DOHH2 (cell line): ENCODE results near the gene AZGP1.
A peak's percentile ranks its signal among the peaks of the same experiment; 100 is the strongest.
"Not testable (repeated sequence)": the region's sequence is repeated elsewhere in the genome, so short reads cannot be mapped to it uniquely, and the experiment has no call there.

Source experiments
- H3F3A ChIP-seq: fragments of 200-600 bp; sonication (generic), shearing (Covaris generic); 2 replicates; pipeline ENCODE4 v1.6.0; 2016; ENCODE audit warnings: antibody characterized with exemption, mild to moderate bottlenecking; ENCODE audit not compliant: control insufficient read depth, insufficient read depth
- H3K27ac ChIP-seq: fragments of 200-600 bp; sonication (generic); 2 replicates; pipeline ENCODE4 v1.5.1; 2014; ENCODE audit warnings: low read depth, mild to moderate bottlenecking, low read length, moderate library complexity
- H3K27me3 ChIP-seq: fragments of 200-600 bp; sonication (generic); 2 replicates; pipeline ENCODE4 v1.6.1; 2014; ENCODE audit warnings: mild to moderate bottlenecking, low read length, mixed read lengths; ENCODE audit not compliant: control insufficient read depth
- H3K36me3 ChIP-seq: fragments of 200-600 bp; sonication (generic); 2 replicates; pipeline ENCODE4 v1.6.1; 2014; ENCODE audit warnings: mild to moderate bottlenecking, low read length, moderate library complexity, mixed read lengths; ENCODE audit not compliant: control insufficient read depth
- H3K4me1 ChIP-seq: fragments of 200-600 bp; sonication (generic); 2 replicates; pipeline ENCODE4 v1.6.1; 2014; ENCODE audit warnings: mild to moderate bottlenecking, low read length, mixed read lengths; ENCODE audit not compliant: control insufficient read depth
- H3K4me2 ChIP-seq: fragments of 200-600 bp; sonication (generic); 2 replicates; pipeline ENCODE4 v1.6.0; 2014; ENCODE audit warnings: mild to moderate bottlenecking, low read length, moderate library complexity
- H3K4me3 ChIP-seq: fragments of 200-600 bp; sonication (generic); 2 replicates; pipeline ENCODE4 v1.5.1; 2014; ENCODE audit warnings: mild to moderate bottlenecking, low read length, mixed read lengths
- H3K79me2 ChIP-seq: fragments of 200-600 bp; sonication (generic); 2 replicates; pipeline ENCODE4 v1.6.1; 2014; ENCODE audit warnings: mild to moderate bottlenecking, low read length, mixed read lengths; ENCODE audit not compliant: control insufficient read depth
- H3K9me2 ChIP-seq: fragments of 200-600 bp; sonication (generic); replicated peaks from 2 replicates; pipeline ENCODE4 v1.6.1; 2014; ENCODE audit warnings: mild to moderate bottlenecking, low read length, mixed read lengths; ENCODE audit not compliant: control insufficient read depth
- H3K9me3 ChIP-seq: fragments of 200-600 bp; sonication (generic); 2 replicates; pipeline ENCODE4 v1.6.1; 2014; ENCODE audit warnings: antibody characterized with exemption, low read length, mixed read lengths; ENCODE audit not compliant: control insufficient read depth, insufficient read depth
- H4K20me1 ChIP-seq: fragments of 200-600 bp; sonication (generic); 2 replicates; pipeline ENCODE4 v1.6.0; 2014; ENCODE audit warnings: low read depth, mild to moderate bottlenecking, antibody characterized with exemption, low read length, moderate library complexity; ENCODE audit not compliant: control insufficient read depth, insufficient read depth
- EZH2phosphoT487 ChIP-seq: fragments of 200-600 bp; sonication (generic); IDR thresholded peaks from 2 replicates; pipeline ENCODE4 v1.6.1; 2017; ENCODE audit warnings: borderline replicate concordance, mild to moderate bottlenecking, antibody characterized with exemption, low read length, moderate library complexity, mixed read lengths
- TF ChIP-seq, protein P1 (sequence below): fragments of 200-600 bp; sonication (generic); IDR thresholded peaks from one replicate; pipeline ENCODE4 v1.5.1; 2014; ENCODE audit warnings: antibody characterized with exemption, mild to moderate bottlenecking, low read depth, low read length; ENCODE audit not compliant: poor library complexity, severe bottlenecking

Gene AZGP1

DNA sequence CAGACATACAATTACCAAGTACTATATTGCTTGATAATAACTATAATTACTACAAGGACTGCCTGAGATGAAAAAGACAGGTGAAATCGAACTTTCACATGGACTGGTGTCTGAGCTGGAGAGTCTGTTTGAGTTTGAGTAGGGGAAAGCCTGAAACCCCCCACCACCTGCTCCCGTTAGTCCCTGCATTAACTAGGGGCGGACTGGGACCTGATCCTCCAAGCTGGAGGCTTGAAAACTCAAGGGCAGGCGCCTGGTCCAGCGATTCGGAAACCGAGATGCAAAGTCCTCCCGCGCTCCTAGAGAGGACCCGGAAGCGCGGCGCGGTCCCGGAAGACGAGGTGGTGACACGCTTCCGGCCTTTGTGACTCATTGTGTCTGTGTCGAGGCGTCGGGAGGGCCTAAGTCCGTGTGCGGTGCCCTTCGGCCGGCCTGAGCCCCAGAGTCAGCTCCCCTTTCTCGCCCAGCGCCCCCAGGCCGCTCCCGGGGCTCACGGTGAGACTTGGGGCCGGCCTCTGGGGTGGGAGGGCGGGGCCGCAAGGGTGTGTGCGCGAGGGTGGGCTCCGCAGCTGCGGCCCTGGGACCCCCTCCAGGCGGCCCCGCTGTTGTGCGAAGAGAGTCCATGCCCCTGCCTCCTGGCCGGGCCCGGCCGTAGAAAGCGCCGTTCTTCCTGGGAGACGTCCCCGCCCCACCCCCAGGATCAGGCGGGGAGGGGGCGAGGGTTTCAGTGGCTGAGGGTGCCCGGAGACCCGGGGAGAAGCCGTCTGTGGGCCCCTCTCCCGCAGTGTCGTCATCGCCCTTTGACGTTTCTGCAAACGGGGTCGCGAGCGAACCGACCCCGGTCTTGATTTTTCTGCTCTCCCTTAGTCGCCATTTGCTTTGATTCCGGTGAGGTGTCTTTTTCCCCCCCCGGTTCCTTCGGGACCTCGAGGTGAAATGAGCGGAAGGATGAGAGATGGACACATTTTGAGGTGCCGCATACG, 39.7 kb upstream of the AZGP1 start, which contains the start of gene ZKSCAN1:
Gene ZKSCAN1, plus strand, starts transcription at position 365 of the 983 bp plus-strand sequence. CDS start 7,911 bp downstream, outside the sequence.
- H3K9me3 ChIP-seq = no peaks in the 10 kb centered on the region
- TF ChIP-seq, protein P1, sequence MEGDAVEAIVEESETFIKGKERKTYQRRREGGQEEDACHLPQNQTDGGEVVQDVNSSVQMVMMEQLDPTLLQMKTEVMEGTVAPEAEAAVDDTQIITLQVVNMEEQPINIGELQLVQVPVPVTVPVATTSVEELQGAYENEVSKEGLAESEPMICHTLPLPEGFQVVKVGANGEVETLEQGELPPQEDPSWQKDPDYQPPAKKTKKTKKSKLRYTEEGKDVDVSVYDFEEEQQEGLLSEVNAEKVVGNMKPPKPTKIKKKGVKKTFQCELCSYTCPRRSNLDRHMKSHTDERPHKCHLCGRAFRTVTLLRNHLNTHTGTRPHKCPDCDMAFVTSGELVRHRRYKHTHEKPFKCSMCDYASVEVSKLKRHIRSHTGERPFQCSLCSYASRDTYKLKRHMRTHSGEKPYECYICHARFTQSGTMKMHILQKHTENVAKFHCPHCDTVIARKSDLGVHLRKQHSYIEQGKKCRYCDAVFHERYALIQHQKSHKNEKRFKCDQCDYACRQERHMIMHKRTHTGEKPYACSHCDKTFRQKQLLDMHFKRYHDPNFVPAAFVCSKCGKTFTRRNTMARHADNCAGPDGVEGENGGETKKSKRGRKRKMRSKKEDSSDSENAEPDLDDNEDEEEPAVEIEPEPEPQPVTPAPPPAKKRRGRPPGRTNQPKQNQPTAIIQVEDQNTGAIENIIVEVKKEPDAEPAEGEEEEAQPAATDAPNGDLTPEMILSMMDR = no peak
- no peak for TF ChIP-seq EZH2phosphoT487
- H3K9me2 ChIP-seq = no peaks in the 10 kb centered on the region
- peaks cover 2% of the 10 kb centered on the region; the same call in 1 of the 2 replicates for H3F3A ChIP-seq
- H3K27ac ChIP-seq = no peak within 1 kb of the TSS
- H4K20me1 ChIP-seq = peaks cover 17% of the 10 kb centered on the region
- H3K4me3 ChIP-seq = peak within 1 kb of the TSS; percentile 80
- H3K4me1 ChIP-seq = peaks cover 30% of the 10 kb centered on the region
- H3K36me3 ChIP-seq = peaks cover 38% of the 10 kb centered on the region
- peaks cover 56% of the 10 kb centered on the region for H3K79me2 ChIP-seq
- peak within 1 kb of the TSS; percentile 75 for H3K4me2 ChIP-seq
- H3K27me3 ChIP-seq = peaks cover 4% of the 10 kb centered on the region

GRCh38 chr7:100013328-100013676, 37.5 kb upstream of the AZGP1 start:
- Histone ChIP-seq H3K4me1 (peaks cover 30% of the 10 kb centered on the region), H3K9me2 (no peaks in the 10 kb centered on the region), H3K4me2 (no peak overlapping the region), H3K79me2 (peaks cover 34% of the 10 kb centered on the region), H3K4me3 (no peak overlapping the region), H3F3A (peaks cover 2% of the 10 kb centered on the region; the same call in 1 of the 2 replicates), H3K36me3 (peaks cover 20% of the 10 kb centered on the region), H4K20me1 (peaks cover 17% of the 10 kb centered on the region), H3K27me3 (peaks cover 8% of the 10 kb centered on the region), H3K27ac (no peak overlapping the region), H3K9me3 (no peaks in the 10 kb centered on the region)
- TF ChIP-seq, protein P1 = no peak
- no peak for TF ChIP-seq EZH2phosphoT487

- not testable (repeated sequence) for H3K9me3 ChIP-seq, H3K9me2 ChIP-seq, H3K27me3 ChIP-seq, H3K4me2 ChIP-seq, H3F3A ChIP-seq, H3K4me3 ChIP-seq, H3K27ac ChIP-seq
- H3K36me3 ChIP-seq = peaks cover 15% of the 10 kb centered on the region
- peaks cover 28% of the 10 kb centered on the region for H3K79me2 ChIP-seq
- peaks cover 27% of the 10 kb centered on the region for H3K4me1 ChIP-seq
- H4K20me1 ChIP-seq = peaks cover 12% of the 10 kb centered on the region
Observed at GRCh38 chr7:100012385-100013327, 36.8 kb upstream of the AZGP1 start.
